Suprapubic skin (tissue), 4 donors: ENCODE results near the gene ASB3. TPM values are rescaled to one million over a fixed set of nuclear protein-coding genes. Genes with fewer than 3 reads are reported as not detected.

Source experiments
- DNase-seq, 2 donors: peaks; one replicate each; pipeline ENCODE4 v3.0.0-alpha.2; 2019; ENCODE audit warnings: low spot score in 2 of 2
- H3K27ac ChIP-seq: fragments of 200-600 bp; sonication (generic); one replicate; pipeline ENCODE4 v1.5.1; 2019
- H3K27me3 ChIP-seq: fragments of 200-600 bp; sonication (generic); one replicate; pipeline ENCODE4 v1.5.1; 2019
- H3K36me3 ChIP-seq: fragments of 200-600 bp; sonication (generic); one replicate; pipeline ENCODE4 v1.5.1; 2019
- H3K4me1 ChIP-seq: fragments of 200-600 bp; sonication (generic); one replicate; pipeline ENCODE4 v1.5.1; 2019
- H3K4me3 ChIP-seq: fragments of 200-600 bp; sonication (generic); one replicate; pipeline ENCODE4 v1.5.1; 2019; ENCODE audit warnings: mild to moderate bottlenecking
- H3K9me3 ChIP-seq: fragments of 200-600 bp; sonication (generic); one replicate; pipeline ENCODE4 v1.5.1; 2019
- CTCF ChIP-seq, 2 donors: fragments of 200-600 bp in 1 of 2; fragments of 450-650 bp in 1 of 2; sonication (generic) in 1 of 2; IDR thresholded peaks; one replicate each; pipeline ENCODE4 v1.5.1; 2016 to 2019; ENCODE audit warnings: antibody characterized with exemption in 2 of 2, mild to moderate bottlenecking in 1 of 2, moderate library complexity in 1 of 2
- EP300 ChIP-seq: sonication (generic); formaldehyde crosslinking; IDR thresholded peaks from one replicate; pipeline ENCODE4 v1.6.1; 2017; ENCODE audit warnings: antibody characterized with exemption
- POLR2A ChIP-seq, 2 donors: fragments of 450-650 bp; IDR thresholded peaks; one replicate each; pipeline ENCODE4 v1.6.1; 2017; ENCODE audit warnings: antibody characterized with exemption in 2 of 2, mild to moderate bottlenecking in 2 of 2, moderate library complexity in 2 of 2
- POLR2AphosphoS5 ChIP-seq, 3 donors: sonication (generic); formaldehyde crosslinking; IDR thresholded peaks; one replicate each; pipeline ENCODE4 v1.6.1; 2017; ENCODE audit warnings: antibody characterized with exemption in 3 of 3
- WGBS: methylation state at CpG from one replicate; pipeline ENCODE4 v1.1.5; 2018; 5-methylcytosine and 5-hydroxymethylcytosine counted together
- total RNA-seq, 4 donors: library from RNA; depleted of rRNA; stranded (reverse); fragments of >200 nt; gene quantifications; one replicate each; pipeline ENCODE4 v1.1.0, GENCODE V29; 2016

The ASB3 gene
- total RNA-seq, 4 donors from 2014 or later, result 9.8 to 28.8 (median 12.6) TPM

- Histone ChIP-seq H3K4me1 (no peaks in the 10 kb centered on the region), H3K27me3 (no peaks in the 10 kb centered on the region), H3K4me3 (no peak overlapping the region), H3K36me3 (peaks cover 54% of the 10 kb centered on the region), H3K27ac (no peak overlapping the region), H3K9me3 (no peaks in the 10 kb centered on the region)
- TF ChIP-seq CTCF (IDR thresholded peaks at IDR 0.05) (no peak), EP300 (no peak), POLR2AphosphoS5 (IDR thresholded peaks at IDR 0.05) (no peak), POLR2A (IDR thresholded peaks at IDR 0.05) (no peak)
- no peak for DNase-seq
- WGBS, result 96% methylated on average over 7 of the region's 7 CpGs
Measured at GRCh38 chr2:53711271-53711780, 75.4 kb downstream of the ASB3 start.

DNA sequence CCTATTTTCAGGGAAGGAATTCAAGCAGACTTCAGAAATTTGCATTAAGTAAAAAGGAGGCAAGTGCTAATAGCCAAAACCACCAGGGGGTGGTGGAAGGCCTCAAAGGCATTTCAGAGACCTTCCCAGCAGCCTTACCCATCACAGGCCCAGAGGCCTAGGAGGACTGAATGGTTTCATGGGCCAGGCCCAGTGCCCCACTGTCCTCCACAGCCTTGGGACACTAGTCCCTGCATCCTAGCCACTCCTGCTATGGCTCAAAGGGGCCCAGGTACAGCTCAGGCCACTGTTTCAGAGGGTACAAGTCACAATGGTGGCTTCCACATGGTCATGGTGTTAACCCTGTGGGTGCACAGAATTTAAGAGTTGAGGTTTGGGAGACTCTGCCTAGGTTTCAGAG is 77.8 kb downstream of the ASB3 start:
- H3K36me3 ChIP-seq, result peaks cover 54% of the 10 kb centered on the region
- no peaks in the 10 kb centered on the region for H3K27me3 ChIP-seq
- no peak overlapping the region for H3K27ac ChIP-seq
- TF ChIP-seq CTCF (IDR thresholded peaks at IDR 0.05) (no peak), POLR2A (IDR thresholded peaks at IDR 0.05) (no peak), EP300 (no peak), POLR2AphosphoS5 (IDR thresholded peaks at IDR 0.05) (no peak)
- DNase-seq, result no peak
- no peaks in the 10 kb centered on the region for H3K4me1 ChIP-seq
- no peaks in the 10 kb centered on the region for H3K9me3 ChIP-seq
- no peak overlapping the region for H3K4me3 ChIP-seq

- Histone ChIP-seq H3K4me3 (no peak overlapping the region), H3K4me1 (no peaks in the 10 kb centered on the region), H3K27me3 (no peaks in the 10 kb centered on the region), H3K9me3 (no peaks in the 10 kb centered on the region), H3K27ac (no peak overlapping the region), H3K36me3 (peaks cover 16% of the 10 kb centered on the region)
- TF ChIP-seq EP300, result no peak
- TF ChIP-seq POLR2A (IDR thresholded peaks at IDR 0.05), result no peak
- no peak for TF ChIP-seq POLR2AphosphoS5 (IDR thresholded peaks at IDR 0.05)
- TF ChIP-seq CTCF (IDR thresholded peaks at IDR 0.05), result no peak
- DNase-seq, result no peak
- WGBS, result 100% methylated on average over 2 of the region's 2 CpGs
Measured at GRCh38 chr2:53701221-53701620, 85.5 kb downstream of the ASB3 start.

DNA sequence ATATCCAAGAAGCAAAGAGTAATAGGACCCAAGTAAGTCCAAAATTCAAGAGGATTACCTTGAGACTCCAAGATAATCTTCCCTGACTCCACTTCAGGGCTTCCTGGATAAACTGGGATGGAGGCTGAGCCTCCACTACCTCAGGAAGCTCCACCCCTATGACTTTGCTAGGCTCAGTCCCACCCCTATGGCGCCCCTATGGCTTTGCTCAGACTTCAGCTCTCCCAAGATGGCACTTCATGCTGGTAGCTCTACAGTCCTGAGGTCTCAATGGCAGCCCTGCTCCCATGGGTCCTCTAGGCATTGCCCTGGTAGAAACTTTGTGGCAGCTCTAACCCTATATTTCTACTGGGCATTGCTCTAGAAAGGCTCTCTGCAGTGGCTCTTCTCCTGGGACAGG is 89.1 kb downstream of the ASB3 start:
- H3K4me1 ChIP-seq, result no peaks in the 10 kb centered on the region
- no peaks in the 10 kb centered on the region for H3K27me3 ChIP-seq
- DNase-seq, result no peak
- 100% methylated on average over 1 of the region's 1 CpG for WGBS
- no peak overlapping the region for H3K4me3 ChIP-seq
- H3K9me3 ChIP-seq, result no peaks in the 10 kb centered on the region
- TF ChIP-seq EP300 (no peak), CTCF (IDR thresholded peaks at IDR 0.05) (no peak), POLR2A (IDR thresholded peaks at IDR 0.05) (no peak), POLR2AphosphoS5 (IDR thresholded peaks at IDR 0.05) (no peak)
- no peak overlapping the region for H3K27ac ChIP-seq
- peaks cover 16% of the 10 kb centered on the region for H3K36me3 ChIP-seq

DNA sequence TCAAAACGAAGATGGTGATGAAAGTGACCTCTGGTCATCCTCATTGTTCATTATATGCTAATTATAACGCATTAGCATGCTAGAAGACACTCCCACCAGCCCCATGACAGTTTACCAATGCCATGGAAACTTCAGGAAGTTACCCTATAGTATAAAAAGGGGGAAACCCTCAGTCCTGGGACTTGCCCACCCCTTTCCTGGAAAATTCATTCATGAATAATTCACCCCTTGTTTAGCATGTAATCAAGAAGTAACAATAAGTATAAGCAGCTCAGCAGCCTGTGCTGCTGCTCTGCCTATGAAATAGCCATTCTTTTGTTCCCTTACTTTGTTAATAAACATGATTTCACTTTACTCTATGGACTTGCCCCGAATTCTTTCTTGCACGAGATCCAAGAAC is 89.7 kb downstream of the ASB3 start:
- Histone ChIP-seq H3K27ac (no peak overlapping the region), H3K4me3 (no peak overlapping the region), H3K9me3 (no peaks in the 10 kb centered on the region), H3K27me3 (no peaks in the 10 kb centered on the region), H3K4me1 (no peaks in the 10 kb centered on the region), H3K36me3 (peaks cover 16% of the 10 kb centered on the region)
- TF ChIP-seq POLR2AphosphoS5 (IDR thresholded peaks at IDR 0.05) (no peak), POLR2A (IDR thresholded peaks at IDR 0.05) (no peak), CTCF (IDR thresholded peaks at IDR 0.05) (no peak), EP300 (no peak)
- DNase-seq, result no peak
- 89% methylated on average over 4 of the region's 4 CpGs for WGBS
